Measurements from ENCODE around the gene PHF19.

PHF19 gene

DNA sequence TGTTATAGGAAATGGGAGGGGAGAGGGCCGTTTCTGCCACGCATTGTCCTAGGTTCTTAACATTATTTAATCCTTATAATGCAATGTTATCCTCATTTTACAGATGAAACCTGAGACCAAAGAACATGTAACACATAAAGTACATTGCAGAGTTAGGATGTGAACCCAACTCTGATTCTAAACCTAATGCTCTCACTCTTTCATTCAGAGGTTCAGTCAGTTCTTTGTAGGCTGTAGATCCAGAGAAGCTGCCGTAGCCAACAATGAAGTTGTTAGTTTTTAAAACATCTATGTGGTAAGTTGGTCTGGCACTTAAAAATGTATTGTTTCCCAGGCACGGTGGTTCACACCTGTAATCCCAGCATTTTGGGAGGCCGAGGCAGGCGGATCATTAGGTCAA is 23.8 kb downstream of the PHF19 start:
- DNase-seq (ENCODE audit: low spot score), result no peak

DNA sequence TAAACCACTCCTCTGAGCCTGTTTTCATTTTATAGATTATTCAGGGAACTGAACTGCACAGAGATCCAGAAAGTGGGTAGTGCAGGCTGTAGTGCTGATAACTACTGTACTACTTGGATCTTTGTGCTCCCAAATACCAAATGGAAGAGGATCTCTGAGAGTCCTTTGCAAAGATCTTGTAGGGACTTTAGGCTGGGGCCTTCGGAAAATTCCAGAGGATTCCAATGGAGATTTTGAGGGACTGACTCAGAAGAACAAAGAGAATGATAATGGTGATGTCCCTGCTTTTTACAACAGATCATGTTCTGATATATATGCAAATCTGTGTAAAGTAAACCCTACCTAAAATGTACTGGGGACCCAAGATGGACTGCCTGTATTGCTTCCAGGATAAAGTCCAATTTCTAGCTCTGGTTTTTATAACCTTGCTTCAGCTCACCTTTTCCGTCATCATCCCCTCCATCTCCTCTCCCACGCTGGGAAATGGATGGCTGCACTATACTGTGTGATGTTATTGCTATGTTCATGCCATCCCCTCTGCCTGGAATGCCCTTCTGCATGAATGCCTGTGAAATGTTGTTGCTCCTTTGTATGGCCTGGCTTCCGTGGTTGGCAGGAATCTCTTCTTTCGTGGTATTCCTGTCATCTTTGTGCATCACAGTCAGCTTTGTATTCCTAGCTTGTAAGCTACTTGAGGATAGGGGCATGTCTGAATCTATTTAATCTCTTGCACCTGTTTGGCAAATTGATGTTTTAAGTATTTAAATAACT is 24.6 kb downstream of the PHF19 start:
- DNase-seq (ENCODE audit: low spot score), result no peak

GRCh38 chr9:120851449-120851848 is 25.5 kb downstream of the PHF19 start:
- DNase-seq (ENCODE audit: low spot score), result no peak

- DNase-seq (ENCODE audit: low spot score), result no peak
Observed at GRCh38 chr9:120850315-120850714, 26.7 kb downstream of the PHF19 start.

DNA sequence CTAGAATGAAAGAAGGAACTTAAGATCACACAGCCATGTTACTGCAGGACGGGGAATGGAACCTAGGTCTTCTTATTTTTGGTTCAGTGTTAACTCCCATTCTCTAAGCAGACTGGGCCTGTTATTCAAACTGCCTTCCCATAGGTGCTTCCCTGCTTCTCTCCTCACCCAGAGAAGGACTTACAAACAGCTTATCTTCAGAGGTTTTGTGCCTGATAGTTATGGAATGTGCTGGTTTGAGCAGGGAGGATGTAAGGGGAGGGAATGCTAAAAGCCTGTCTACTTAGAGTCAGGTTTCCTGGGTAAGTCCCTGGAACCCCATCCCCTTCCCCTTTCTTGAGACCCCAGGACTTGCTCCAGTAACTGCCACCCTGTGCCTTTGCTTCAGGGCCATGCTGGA is 30.1 kb downstream of the PHF19 start:
- DNase-seq (ENCODE audit: low spot score), result no peak

- no peak for DNase-seq (ENCODE audit: low spot score)
Observed at GRCh38 chr9:120846251-120846889, 30.6 kb downstream of the PHF19 start.

- no peak for DNase-seq (ENCODE audit: low spot score)
Observed at GRCh38 chr9:120845255-120845654, 31.7 kb downstream of the PHF19 start.

GRCh38 chr9:120842685-120843485 is 34.1 kb downstream of the PHF19 start, which contains the start of gene PSMD5:
Gene PSMD5, minus strand, starts transcription at chr9:120842922. Its CDS starts 13 bp downstream, at chr9:120842909.
- peak; percentile 97 for DNase-seq (ENCODE audit: low spot score)

DNA sequence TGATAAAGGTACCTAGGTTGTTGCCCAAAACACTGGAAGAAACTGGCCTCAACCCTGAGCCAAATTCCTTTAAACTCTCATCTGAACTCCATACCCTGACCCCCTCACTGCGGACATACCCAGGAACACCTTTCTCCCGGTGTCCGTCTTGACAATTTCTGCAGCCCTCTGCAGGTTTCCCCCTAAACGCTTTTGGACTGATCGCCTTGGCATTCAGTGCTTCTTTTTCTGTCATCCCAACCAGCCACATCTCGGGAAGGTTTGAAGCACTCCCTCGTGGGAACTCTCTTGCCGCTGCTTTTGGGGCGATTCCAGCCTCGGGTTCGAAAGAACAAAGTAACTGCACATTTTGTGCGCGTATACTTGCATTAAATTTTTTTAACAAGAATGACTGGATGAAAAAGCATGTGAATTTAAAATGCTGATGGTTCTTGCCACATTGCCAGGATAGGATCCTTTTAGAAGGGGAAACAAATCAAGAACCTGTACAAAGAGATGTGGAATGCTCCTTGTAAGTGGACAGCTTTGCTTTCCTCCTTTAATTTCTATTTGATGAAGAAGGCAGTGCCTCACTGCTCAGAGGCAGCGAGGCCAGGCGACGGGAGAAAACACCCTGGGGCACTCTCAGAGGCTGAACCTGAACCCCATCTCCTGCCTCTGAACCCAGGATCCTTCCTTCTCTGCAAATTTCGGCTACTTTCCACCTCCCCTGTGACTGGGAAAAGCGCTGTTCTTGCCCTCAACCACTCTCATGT is 34.9 kb downstream of the PHF19 start:
- DNase-seq (ENCODE audit: low spot score), result peak; percentile 39

DNA sequence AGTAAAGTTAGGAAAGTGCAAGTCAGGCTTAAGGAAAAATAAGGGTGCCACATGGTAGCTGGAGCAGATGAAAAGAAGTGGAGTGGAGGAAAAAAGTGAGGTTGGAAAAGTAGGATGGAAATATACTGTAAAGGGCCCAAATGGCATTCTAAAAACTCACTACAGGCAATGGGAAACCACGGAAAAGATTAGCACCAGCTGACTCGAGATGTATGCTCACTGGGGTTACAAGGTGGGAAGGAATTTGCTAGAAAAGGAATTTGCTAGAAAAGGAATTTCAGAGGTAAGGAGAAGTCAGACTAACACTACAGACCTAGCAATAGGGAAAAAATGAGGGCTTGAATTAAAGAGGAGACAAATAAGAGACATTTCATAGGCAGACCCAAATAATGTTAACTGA is 37.8 kb downstream of the PHF19 start:
- no peak for DNase-seq (ENCODE audit: low spot score)

GRCh38 chr9:120837921-120838320 is 39.1 kb downstream of the PHF19 start:
- peak; percentile 31 for DNase-seq (ENCODE audit: low spot score)

DNA sequence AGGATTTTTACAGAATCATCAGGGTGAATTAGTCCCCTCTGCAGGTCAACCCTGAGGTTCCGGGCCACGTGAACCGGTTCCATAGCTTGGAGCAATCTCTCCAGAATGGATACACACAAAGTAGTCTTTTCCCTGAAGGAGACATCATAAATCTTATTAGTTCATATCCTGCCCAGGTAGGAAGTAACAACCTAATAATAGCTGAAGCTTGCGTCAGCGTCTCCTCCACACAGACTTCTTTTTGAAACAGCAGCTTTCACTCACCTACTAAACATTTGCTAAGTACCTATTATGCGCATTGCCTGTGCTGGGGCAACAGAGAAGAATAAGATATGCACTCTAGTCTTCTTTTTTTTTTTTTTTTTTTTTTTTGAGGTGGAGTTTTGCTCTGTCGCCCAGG is 43.7 kb downstream of the PHF19 start:
- DNase-seq (ENCODE audit: low spot score), result no peak

GRCh38 chr9:120832807-120833206 is 44.2 kb downstream of the PHF19 start:
- no peak for DNase-seq (ENCODE audit: low spot score)

DNA sequence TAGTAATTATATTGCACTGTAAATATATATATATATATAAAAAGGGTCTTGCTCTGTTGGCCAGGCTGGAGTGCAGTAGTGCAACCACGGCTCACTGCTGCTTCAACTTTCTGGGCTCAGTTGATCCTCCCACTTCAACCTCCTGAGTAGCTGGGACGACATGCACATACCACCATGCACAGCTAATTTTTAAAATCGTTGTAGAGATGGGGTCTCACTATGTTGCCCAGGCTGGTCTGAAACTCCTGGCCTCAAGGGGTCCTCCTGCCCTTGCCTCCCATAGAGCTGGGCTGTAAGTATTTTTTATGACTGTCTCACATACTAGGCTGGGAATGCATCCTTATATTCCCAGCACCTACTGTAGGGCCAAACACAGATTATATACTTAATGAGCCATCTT is 46.1 kb downstream of the PHF19 start:
- no peak for DNase-seq (ENCODE audit: low spot score)

- DNase-seq (ENCODE audit: low spot score), result no peak
Observed at GRCh38 chr9:120830151-120830550, 46.8 kb downstream of the PHF19 start.

- no peak for DNase-seq (ENCODE audit: low spot score)
Observed at GRCh38 chr9:120829650-120830049, 47.3 kb downstream of the PHF19 start.

DNA sequence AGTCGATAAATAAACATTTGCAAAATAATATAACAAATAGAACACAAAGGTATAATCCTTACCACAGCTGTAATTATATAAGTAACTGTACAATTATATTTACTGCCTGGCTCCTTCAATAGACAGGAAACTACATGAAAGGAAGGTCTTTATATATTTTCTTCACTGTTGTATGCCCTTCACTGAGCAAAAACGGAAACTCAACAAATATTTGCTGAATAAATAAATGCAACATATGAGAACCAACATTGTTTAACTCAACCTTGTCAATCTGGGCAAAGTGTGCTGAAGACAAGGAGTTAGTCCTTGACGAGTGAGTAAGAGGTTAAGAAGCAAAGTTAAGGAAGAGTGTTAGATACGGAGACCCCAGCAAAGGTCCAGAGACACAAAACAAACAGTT is 56.9 kb downstream of the PHF19 start:
- no peak for DNase-seq (ENCODE audit: low spot score)

GRCh38 chr9:120818595-120818994 is 58.4 kb downstream of the PHF19 start:
- DNase-seq (ENCODE audit: low spot score), result no peak

DNA sequence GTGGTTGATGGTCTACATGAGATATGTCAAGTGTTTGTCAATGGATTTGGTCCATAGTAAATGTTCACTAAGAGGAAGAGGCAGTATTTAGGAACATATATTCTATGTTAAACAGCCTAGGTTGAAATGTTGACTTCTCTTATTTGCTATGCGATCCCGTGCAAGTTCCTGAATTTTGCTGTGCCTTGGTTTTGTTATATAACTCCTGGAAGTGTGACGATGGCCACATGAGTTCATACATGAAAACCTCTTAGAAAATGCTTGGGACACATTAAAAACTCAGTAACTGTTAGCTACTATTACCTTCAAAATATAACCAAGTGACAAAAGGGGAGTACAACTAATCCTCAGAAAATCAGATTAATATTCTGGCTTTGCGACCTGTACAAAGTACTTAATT is 61.9 kb downstream of the PHF19 start:
- no peak for DNase-seq (ENCODE audit: low spot score)

GRCh38 chr9:120808931-120809330 is 68.1 kb downstream of the PHF19 start:
- no peak for DNase-seq (ENCODE audit: low spot score)

- no peak for DNase-seq (ENCODE audit: low spot score)
Observed at GRCh38 chr9:120807607-120808379, 69.2 kb downstream of the PHF19 start.
